HPDE6-E6E7 (cell line): ENCODE results near the gene LRRC42.
A peak's percentile ranks its signal among the peaks of the same experiment; 100 is the strongest.

ENCODE experiments used
- DNase-seq: peaks from one replicate; pipeline ENCODE4 v3.0.0; 2011; ENCODE audit warnings: missing footprints; ENCODE audit errors: extremely low spot score

LRRC42 gene

DNA sequence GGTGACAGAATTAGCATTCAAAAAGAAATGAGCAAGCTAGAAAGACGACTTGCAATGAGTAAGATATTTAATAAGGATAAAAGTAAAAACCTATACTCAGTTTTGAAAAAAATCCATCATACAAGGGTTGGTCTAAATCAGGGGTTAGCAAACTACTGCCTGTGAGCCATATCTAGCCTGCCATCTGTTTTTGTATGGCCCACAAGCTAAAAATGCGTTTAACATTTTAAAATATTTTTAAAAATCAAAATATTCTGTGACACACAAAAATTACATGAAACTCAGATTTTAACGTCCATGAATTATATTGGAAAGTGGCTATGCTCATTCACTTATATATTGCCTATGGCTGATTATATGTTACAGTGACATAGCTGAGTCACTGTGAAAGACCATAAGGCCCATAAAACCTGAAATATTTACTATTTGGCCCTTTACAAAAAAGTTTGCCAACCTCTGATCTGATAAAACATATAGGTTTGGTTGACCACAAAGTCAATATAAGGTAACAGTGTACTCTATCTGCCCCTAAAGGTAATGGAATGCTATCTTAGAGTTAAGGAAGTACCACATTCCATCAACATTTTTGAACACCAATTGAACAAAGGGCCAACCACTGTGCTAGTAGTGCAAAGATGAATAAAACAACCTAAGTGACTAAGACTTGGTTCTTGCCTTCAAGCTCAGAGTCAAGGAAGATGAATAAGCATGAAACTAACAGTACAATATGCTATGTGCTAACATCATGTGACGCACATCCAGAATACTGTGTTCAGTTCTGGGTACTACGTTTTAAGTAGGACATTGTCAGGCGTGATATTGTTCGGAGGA, 3.8 kb upstream of the LRRC42 start:
- no peak for DNase-seq

DNA sequence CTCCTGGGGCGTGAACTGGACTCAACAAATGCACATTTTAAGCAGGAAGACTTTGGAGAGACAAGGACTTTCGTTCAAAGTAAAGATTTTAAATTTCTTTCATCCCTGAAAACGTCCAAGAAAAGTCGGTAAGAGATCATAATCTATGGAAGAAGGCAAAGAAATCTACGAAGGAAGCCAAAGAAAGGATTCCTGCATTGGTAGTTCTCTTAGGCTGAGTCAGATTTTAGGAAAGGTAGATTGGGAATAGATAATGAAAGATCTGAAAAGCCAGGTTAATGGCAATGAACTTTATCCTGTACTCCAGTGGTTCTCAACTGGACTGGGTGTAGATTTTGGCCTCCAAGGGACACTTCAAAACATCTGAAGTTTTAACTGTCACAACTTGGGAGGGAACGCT, 3.1 kb upstream of the LRRC42 start:
- DNase-seq, result no peak

DNA sequence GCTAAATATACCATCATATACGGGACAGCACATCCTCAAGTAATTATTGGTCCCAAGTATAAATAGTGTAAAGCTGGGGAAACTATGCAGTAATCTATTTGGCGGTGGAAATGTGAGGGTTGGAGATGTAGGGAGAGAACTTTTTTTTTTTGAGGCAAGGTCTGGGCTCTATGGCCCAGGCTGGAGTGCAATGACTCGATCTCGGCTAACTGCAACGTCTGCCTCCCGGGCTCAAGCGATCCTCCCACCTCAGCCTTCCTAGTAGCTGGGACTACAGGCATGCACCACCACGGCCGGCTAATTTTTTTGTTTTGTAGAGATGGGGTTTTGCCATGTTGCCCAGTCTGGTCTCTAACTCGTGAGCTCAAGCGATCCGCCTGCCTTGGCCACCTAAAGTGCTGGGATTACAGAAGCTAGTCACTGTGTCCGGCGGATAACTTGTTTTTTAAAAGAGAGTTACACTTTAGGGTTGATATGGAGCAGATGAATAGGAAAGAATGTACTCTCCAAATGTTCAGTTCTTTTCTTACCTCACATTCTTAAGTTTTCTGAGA, 2.6 kb upstream of the LRRC42 start:
- no peak for DNase-seq

DNA sequence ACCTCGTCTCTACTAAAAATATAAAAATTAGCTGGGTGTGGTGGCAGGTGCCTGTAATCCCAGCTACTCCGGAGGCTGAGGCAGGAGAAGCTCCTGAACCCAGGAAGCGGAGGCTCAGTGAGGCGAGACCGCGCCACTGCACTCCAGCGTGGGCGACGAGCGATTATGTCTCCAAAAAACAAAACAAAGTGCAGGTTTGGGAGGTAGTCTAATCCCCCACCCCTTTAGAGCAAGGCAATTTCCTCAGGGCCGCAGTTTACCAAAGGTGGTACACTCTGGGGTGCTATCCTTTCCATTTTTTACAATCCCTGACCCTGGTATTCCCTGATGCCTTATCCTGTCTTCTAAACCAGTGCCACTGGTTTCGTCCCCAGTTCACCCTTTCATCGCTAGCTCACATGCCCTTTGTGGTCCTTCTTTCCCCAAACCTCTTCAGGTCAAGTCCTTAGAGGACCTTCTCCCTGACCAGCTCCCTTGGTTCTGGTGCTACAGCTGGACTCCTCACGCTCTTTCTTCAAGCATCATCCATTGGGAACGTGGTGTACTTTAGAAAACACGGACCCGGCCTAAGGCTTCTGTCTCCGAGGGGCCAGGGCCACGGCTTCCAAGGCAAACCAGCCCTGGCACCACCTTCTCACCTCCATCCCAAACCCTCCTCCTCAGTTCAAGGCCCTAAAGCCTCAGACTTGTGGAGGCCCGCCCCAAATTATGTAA, 1.5 kb upstream of the LRRC42 start:
- DNase-seq, result no peak

DNA sequence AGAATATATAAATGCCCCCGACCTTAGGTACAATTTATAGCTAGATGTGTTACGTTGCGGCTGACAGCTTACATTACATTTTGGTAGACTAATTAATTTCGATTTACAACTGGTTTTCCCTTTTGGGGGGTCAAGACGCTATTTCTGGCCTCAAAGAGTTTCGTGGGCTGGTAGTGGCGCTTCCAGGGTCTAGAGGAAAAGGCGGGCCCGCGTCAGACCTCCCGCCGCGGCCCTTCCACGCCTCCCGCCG, 1.0 kb upstream of the LRRC42 start:
- DNase-seq, result no peak

DNA sequence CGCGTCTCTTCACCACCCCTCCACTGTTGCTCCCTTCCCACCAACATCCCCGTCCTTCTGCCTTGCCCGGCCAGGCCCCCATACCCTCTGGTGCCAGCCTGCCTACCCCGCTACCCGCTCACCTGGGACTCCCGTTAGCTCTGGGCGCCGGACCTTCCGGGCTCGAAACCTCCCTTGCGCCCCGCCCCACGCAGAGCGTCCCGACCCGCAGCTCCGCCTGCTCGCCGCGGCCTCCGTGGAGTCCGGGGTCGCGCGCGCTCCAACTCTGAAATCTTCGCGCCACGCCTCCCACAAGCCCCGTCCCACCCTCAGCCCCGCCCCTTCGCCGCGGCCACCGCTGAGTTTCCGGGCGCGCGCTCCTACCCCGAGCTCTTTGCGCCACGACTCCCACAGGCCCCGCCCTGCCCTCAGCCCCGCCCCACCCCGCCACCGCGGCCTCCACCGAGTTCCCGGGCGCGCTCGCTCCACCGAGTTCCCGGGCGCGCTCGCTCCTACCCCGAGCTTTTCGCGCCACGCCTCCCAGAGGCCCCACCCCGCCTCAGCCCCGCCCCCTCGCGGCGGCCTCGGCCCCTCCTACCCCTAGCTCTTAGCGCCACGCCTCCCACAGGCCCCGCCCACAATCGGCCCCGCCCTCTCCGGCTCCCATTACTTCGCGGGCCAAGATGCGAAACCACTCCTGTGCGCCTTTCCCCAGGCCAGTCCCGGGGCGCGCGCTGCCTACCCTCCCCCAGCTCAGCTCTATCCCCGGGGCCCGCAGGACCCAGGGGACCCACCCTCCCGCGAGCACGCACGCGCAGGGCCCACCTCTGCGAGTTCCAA, 508 bp upstream of the LRRC42 start, which contains the start of gene IFT25:
IFT25 (minus strand) TSS at position 267 of the 819 bp plus-strand sequence. CDS start 5,617 bp downstream, outside the sequence.
- peak; percentile 85 for DNase-seq

DNA sequence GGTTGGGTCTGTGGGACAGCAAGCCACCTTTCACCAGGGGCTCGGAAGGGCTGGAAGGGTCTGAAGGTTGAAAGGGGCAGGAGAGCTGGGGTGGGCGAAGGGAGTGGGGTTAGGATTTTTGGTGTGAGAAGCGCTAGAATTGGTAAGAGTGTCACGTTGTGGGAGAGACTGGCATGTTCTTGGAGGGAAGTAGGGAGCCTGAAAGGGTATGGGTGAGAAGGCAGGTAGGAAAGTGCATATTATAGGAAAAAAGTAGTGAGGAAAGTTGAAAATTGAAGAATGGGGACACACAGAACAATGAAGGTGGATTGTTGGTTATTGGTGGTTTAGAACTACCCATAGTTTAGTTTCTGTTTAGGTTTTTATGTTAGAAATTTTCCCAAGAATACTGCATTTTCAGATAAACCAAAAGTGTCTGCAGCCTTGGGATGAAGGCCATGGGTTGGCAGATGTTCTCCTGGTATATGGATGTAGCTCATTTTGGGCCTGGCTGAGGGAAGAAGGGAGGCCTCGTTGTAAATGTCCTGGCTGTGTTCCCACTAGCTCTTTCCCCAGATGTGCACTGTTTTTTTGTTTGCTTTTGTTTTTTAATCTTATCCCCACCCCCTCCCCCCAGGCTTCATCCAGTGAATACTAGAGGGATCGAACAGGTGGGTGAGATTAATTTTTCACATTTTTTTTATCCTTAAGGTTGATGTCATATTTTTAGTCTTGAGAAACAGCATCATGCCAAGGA, 1.2 kb downstream of the LRRC42 start:
- DNase-seq, result no peak

DNA sequence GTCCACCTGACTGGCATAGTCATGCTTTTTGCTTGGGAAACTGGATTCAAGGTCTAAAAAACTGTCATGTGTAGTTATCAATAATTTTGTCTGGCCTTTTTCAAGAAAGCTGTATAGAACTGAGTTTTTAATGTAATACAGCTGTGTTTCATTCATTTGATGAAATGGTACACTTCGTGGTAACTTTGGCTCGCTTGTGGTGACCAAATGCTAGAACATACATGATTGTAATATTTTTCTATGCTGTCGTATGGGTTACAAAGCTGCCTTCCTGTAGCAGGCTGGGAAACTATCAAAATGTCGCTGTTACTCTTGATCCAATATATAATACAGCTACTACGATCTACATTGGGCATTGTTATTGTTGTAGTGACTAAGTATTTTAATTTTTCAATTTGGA, 2.1 kb downstream of the LRRC42 start:
- DNase-seq, result no peak

DNA sequence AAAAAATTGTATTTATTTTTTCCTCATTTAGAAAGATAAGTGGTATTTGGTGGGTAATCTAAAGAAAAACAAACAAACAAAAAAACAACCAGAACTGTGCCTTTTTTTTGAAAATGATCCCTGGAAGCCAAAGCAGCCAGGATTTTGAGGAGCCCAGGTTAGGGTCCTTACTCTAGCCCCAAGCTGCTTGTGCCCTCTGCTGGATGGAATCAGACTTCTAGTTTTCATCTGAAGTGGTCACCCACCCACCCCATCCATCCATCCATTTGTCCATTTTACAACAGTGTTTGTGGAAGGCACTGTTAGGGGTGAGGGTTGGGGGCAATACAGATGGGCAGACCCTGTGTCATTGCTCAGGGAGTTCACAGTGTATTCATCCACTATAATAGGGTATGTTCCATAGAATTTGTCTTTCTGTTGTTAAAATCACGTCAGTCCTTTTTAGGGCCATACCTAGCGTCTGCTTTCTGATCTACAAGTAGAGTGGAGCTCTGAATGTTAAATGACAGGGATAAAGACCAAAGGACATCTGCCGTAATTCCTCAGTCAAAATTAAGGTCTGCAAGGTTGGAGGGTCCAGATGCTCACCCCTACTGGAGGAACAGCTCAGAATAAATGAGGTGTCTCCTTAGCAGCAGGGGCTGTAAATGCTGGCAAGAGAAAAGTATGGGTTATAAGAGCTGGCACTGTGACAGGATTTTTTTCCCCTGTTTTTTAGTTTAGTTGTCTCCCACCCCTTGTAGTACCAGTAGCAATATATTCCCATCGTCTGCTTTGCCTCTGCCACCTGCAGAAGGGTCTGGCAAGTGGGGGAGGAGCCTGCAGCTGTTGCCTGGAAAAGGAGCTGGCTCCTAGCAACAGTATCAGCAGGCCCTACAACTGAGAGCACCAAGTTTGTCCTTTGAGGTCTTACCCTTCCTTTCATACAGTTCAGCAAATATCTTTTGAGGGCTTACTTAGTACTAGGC, 3.2 kb downstream of the LRRC42 start:
- DNase-seq, result no peak

DNA sequence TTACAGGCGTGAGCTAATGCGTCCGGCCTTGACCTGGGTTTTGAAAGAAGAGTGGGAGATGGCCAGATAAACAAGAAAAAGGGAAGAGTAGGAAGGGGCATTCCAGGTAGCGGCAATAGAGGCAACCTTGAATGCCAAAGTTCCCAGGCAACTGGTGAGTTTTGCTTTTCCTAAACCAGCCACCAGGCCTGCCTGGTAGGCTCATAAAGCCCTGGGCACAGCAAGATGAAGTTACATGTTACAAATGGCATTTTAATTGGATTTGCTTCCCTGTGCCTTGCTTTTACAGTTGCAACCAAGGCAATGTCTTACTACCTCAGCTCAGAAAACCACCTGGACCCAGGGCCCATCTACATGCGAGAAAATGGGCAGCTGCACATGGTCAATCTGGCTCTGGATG, 5.5 kb downstream of the LRRC42 start:
- no peak for DNase-seq

DNA sequence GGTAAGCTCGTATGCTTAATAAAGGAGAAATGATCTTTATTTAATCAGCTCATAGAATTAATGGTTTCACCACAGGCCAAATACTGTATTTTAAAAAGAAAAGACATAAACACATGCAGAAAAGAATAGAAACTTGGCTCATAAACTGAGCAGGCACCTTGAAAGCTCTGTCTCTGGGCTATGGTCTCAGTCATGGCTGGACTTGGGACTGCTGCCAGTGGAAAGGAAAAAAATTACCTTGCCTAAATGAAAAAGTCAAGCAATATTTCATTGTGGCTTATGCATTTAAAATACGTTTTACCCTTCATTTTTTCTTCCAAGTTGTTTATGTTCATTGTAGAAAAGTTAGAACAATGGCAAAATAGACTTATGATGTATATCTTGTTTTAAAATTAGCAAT, 8.0 kb downstream of the LRRC42 start:
- DNase-seq, result no peak

DNA sequence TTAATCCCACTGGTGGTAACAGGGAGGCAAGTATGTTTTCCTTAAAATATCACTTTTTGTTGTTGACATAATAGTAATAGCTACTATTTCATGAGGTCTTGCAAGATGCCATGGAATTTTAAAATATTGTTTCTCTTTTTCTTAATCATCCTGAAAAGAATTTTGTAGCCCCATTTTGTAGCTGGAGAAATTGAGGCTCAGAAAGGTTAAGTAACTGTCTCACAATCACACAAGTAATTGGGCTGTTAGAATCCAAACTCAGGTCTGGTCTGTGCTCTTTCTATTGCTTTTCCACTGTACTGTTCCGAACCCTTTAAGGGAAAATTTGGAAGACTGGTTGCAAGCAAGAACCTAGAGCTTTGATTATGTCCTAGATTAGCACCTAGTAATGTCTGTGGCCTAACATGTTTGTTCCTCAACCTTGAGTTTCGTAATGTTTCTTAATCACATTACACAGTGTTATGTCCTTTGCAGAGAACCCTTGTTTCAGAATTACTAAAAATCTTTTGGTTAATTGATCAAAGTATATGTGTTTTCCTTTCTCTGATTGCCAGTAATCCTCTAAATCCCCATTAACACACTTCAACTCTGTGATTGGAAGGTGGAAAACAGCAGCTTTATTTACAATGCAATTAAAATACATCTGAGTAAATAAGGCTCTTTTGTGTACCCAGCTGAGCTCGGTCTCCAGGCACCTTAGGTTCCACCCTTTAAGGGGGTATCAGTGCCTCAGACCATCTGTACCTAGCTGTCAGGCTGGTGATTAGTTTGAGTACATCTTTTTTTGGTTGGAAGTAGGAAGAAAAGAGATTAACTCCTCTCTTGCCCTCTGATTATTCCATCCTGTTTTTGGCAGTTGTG, 10.4 kb downstream of the LRRC42 start:
- DNase-seq, result no peak

DNA sequence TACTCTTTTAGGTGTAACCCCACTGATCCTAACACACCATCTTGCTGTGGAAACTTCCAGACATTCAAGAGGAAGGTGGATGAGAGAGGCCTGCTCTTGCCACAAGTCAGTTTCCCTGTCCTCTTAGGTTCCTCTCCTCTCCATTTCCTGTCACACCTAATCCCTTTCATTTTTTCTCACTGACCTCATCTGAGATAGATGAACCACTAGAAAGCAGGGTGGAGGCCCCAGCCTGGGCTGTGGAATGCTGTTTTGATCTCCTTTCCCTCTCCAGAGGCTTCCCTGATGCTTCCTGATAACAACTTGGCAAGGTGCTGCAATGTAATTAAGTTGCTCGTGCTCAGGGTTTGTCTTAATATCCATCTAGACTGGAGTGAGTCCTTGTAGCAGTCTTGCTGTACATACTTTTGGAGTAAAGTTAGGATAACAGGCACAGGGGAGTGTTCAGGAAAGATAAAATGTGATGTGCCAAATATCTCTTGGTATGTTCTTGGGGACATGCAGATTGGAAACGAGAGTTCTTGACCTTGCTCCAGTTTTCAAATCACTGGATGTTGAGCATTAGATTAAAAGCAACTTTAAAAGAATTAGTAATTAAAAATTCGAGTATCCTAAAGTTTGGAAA, 11.2 kb downstream of the LRRC42 start:
- peak; percentile 67 for DNase-seq

DNA sequence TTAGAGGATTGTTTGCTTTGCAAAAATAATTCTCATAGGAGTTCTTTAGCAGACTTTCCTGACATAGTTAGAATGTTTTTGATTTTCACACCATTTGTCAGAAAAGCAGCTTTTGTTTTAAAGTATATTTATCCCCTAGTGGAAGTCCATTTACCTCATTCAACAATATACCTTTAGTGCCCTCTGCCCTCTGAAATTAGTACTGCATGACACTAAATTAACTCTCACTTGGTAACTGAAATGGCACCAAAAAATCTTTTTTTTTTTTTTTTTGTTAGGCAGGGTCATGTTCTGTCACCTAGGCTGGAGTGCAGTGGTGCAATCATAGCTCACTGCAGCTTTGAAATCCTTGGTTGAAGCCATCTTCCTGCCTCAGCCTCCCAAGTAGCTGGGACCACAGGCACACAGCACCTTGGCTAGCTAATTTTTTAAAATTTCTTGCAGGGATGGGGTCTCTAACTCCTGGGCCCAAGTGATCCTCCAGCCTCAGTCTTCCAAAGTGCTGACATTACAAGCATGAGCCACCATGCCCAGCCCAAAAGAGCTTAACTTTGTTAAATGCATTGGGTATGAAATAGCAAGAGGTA, 13.6 kb downstream of the LRRC42 start:
- DNase-seq, result no peak

DNA sequence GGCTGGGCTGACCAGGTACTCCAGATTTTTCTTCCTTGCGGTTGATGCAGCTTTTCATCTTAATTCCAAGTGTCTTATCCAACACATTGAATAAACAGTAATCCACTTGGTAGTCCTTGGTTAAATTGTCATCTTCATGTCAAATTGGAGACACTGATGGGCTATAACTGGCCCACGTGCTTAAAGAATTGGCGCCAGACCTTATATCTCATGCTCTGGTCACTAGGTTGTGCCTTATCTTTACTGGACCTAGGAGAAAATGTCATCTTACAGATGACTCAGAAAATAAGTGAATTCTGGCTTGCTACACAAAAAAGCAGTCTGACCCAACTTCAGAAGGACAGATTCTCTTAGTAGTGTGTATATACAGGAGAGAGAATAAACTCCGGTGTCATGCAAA, 16.2 kb downstream of the LRRC42 start:
- DNase-seq, result no peak

DNA sequence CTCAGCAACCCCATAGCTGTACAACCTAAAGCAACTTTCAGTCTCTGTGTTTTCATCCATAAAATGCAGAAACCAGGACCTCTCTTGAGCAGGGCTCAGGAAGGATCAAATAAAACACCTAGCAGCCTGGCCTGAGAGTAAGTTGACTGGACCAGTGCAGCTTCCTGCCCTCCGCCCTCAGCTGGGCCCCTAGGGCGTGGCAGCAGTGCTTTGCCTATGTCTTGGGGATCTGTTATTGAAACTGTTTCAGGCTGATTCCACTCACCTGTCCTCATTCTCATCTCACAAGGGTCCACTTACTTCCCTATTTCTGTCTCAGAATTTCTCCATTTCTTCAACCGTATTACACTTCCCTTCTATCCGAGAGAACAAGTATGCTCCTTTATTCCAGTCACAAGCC, 17.3 kb downstream of the LRRC42 start:
- DNase-seq, result no peak

DNA sequence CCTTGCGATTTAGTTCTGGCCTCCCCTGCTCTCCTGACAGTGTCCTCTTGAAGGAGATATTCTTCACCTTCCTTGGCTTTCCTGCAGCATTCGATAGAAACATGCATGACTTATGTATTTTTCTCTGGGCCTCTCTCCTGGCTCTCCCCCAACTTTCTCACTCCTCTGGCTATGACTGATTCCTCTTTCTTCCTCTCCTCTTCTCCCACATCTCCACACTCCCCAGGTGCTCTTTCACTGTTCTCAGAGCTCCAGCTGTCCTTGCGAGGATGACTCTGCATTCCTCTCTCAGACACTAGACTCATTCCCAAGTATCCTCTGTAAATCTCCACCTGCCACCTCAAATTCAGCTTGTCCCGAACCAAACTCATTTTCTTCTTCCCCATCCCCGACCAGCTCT, 18.0 kb downstream of the LRRC42 start:
- no peak for DNase-seq

DNA sequence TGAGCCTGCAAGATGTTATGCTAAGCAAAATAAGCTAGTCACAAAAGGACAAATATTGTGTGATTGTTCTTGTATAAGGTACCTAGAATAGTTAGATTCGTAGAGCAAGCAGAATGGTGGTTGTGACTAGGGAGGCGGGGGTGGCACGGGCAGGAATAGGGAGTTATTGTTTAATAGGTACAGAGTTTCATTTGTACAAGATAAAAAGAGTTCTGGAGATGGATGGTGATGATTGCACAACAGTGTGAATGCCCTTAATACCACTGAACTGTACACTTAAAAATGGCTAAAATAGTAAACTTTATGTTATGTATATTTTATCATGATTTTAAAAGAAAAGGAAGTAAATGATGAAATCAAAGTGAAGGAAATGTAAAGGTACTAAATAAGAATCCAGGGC, 20.6 kb downstream of the LRRC42 start:
- no peak for DNase-seq
